Nasal cavity respiratory epithelium epithelial cell of viscerocranial mucosa (primary cell): Measurements from ENCODE around the gene SOX5. TPM values are rescaled to one million over a fixed set of nuclear protein-coding genes. Genes with fewer than 3 reads are reported as not detected.

ENCODE experiments used
- total RNA-seq: library from RNA; depleted of rRNA; stranded (reverse); fragments of >200 nt; gene quantifications from 2 replicates; pipeline ENCODE4 v1.2.3, GENCODE V29; 2014

The SOX5 gene
- 0.07 TPM in 1 of 2 replicates, not detected in the other for total RNA-seq

GRCh38 chr12:23949348-23950209 is at the start of gene SOX5:
SOX5 (minus strand) TSS chr12:23949670; CDS start chr12:23949601, 69 bp downstream.

